Naive B cell (primary cell): ENCODE measurements around the gene CCL2. TPM values are rescaled to one million over a fixed set of nuclear protein-coding genes. Genes with fewer than 3 reads are reported as not detected.

Experiments
- ATAC-seq, 2 donors: fragments of 150-1000 bp; cut with Tn5 transposase; 2 replicates each; pipeline ENCODE4 v1.10.0; 2021; ENCODE audit warnings: low read depth in 2 of 2, mild to moderate bottlenecking in 2 of 2, moderate library complexity in 2 of 2
- DNase-seq: peaks from one replicate; pipeline ENCODE4 v3.0.0; 2022
- H3K27ac Mint-ChIP-seq, 6 donors: one replicate each; pipeline ENCODE4 v1.8.0; 2020 to 2022; ENCODE audit warnings: mild to moderate bottlenecking in 6 of 6, mixed read lengths in 6 of 6, moderate library complexity in 5 of 6, inconsistent platforms in 2 of 6
- H3K27me3 Mint-ChIP-seq, 3 donors: one replicate each; pipeline ENCODE4 v1.8.0; 2021 to 2022; ENCODE audit warnings: mixed read lengths in 3 of 3, mild to moderate bottlenecking in 1 of 3
- H3K36me3 Mint-ChIP-seq, 2 donors: one replicate each; pipeline ENCODE4 v1.8.0; 2020 to 2022; ENCODE audit warnings: mixed read lengths in 2 of 2, inconsistent platforms in 1 of 2, mild to moderate bottlenecking in 1 of 2
- H3K4me1 Mint-ChIP-seq, 3 donors: one replicate each; pipeline ENCODE4 v1.8.0; 2020 to 2022; ENCODE audit warnings: mixed read lengths in 3 of 3, inconsistent platforms in 1 of 3, mild to moderate bottlenecking in 1 of 3, moderate library complexity in 1 of 3
- H3K4me3 Mint-ChIP-seq, 8 donors: one replicate each; pipeline ENCODE4 v1.8.0; 2020 to 2022; ENCODE audit warnings: mild to moderate bottlenecking in 8 of 8, mixed read lengths in 8 of 8, moderate library complexity in 8 of 8, inconsistent platforms in 2 of 8
- H3K9me3 Mint-ChIP-seq, 7 donors: one replicate each; pipeline ENCODE4 v1.8.0; 2020 to 2022; ENCODE audit warnings: mixed read lengths in 7 of 7, mild to moderate bottlenecking in 5 of 7, inconsistent platforms in 2 of 7, moderate library complexity in 1 of 7
- polyA plus RNA-seq, 6 donors: library from polyadenylated mRNA; unstranded; fragments of 300-500 nt; fragmentation: Illumina TruSeq; gene quantifications; one replicate each; pipeline ENCODE4 v1.2.3, GENCODE V29; 2021; ENCODE audit warnings: low read depth in 6 of 6

The CCL2 gene
- polyA plus RNA-seq, 6 donors from 2014 or later = not detected

DNA sequence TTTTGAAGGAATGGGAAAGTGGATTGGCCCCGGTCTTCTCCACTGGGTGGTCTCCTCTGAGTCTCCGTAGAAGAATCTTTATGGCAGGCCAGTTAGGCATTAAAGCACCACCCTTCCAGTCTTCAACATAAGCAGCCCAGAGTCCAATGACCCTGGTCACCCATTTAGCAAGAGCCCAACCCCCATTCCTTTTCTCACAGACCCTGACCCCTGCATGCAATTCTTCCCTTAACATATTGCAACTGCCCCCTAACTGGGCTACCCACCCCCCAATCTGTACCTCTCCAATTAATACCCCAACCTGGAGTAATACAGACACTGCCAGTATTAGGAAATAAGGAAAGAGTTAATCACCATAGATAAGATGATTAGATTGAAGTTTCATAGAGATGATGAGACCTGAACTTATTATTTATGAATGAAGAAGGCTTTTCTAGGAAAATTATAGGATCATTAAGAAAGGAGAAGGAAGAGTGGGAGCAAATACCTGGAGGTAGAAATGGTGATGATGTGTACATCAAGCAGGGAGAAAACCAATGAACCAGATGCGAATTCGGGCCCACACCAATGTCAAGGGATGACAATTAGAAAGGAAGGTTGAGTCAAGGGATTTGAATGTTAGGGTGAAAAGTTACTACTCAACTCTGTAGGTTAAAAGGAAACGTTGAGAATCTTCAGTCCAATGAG lies 2.4 kb downstream of the CCL2 start:
- Mint-ChIP-seq H3K4me3 (peak overlapping the region in 1 of 8 donors; percentile 41), H3K27me3 (peaks cover 47 to 51% (median 48%) of the 10 kb centered on the region in 3 donors)
- ATAC-seq = no peak

DNA sequence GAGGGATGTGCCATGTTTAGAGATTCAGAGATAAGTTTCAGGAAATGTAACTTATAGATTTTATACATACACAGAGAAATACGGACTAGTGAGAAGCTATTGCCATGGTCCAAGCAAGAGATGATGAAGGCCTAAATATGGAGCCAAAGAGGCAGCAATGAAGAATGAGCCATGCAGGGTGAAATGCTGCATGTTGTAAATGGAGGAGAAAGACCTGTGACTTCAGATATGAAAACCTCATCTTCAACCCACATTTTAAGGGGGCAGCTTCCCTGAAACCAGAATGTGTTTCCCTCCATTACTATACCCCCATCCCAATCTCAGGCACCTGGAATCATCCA lies 2.9 kb downstream of the CCL2 start:
- ATAC-seq = no peak
- DNase-seq = no peak
- Mint-ChIP-seq H3K36me3 (no peaks in the 10 kb centered on the region), H3K4me1 (peaks cover 0 to 8% (median 7%) of the 10 kb centered on the region in 3 donors), H3K27ac (no peak overlapping the region), H3K27me3 (peaks cover 42 to 47% (median 44%) of the 10 kb centered on the region in 3 donors), H3K4me3 (no peak overlapping the region), H3K9me3 (peaks cover 0 to 2% (median 0%) of the 10 kb centered on the region in 7 donors)

More for the DNA sequence above, 2.4 kb downstream of the CCL2 start:
- Mint-ChIP-seq H3K4me1 (peaks cover 0 to 8% (median 7%) of the 10 kb centered on the region in 3 donors), H3K36me3 (no peaks in the 10 kb centered on the region), H3K9me3 (peaks cover 0 to 2% (median 0%) of the 10 kb centered on the region in 7 donors), H3K27ac (no peak overlapping the region)
- DNase-seq = no peak

GRCh38 chr17:34259146-34259545 lies 4.1 kb downstream of the CCL2 start:
- H3K9me3 Mint-ChIP-seq = peaks cover 0 to 2% (median 0%) of the 10 kb centered on the region in 7 donors
- ATAC-seq = no peak

GRCh38 chr17:34260861-34261260 lies 5.8 kb downstream of the CCL2 start:
- peaks cover 29 to 44% (median 34%) of the 10 kb centered on the region in 3 donors for H3K27me3 Mint-ChIP-seq
- H3K36me3 Mint-ChIP-seq = no peaks in the 10 kb centered on the region

More at GRCh38 chr17:34259146-34259545, 4.1 kb downstream of the CCL2 start:
- H3K4me1 Mint-ChIP-seq = peaks cover 0 to 8% (median 7%) of the 10 kb centered on the region in 3 donors
- peaks cover 34 to 41% (median 39%) of the 10 kb centered on the region in 3 donors for H3K27me3 Mint-ChIP-seq
- H3K36me3 Mint-ChIP-seq = no peaks in the 10 kb centered on the region
- H3K27ac Mint-ChIP-seq = no peak overlapping the region
- no peak overlapping the region for H3K4me3 Mint-ChIP-seq
- DNase-seq = no peak

GRCh38 chr17:34261568-34262337 lies 6.7 kb downstream of the CCL2 start:
- Mint-ChIP-seq H3K4me1 (no peaks in the 10 kb centered on the region), H3K4me3 (no peak overlapping the region), H3K27me3 (peaks cover 31 to 45% (median 32%) of the 10 kb centered on the region in 3 donors), H3K27ac (no peak overlapping the region), H3K36me3 (no peaks in the 10 kb centered on the region), H3K9me3 (peaks cover 0 to 2% (median 0%) of the 10 kb centered on the region in 7 donors)
- no peak for DNase-seq
- no peak for ATAC-seq

More at GRCh38 chr17:34260861-34261260, 5.8 kb downstream of the CCL2 start:
- ATAC-seq (no peak), DNase-seq (no peak)
- Mint-ChIP-seq H3K9me3 (peaks cover 0 to 2% (median 0%) of the 10 kb centered on the region in 7 donors), H3K27ac (no peak overlapping the region), H3K4me1 (no peaks in the 10 kb centered on the region), H3K4me3 (no peak overlapping the region)

DNA sequence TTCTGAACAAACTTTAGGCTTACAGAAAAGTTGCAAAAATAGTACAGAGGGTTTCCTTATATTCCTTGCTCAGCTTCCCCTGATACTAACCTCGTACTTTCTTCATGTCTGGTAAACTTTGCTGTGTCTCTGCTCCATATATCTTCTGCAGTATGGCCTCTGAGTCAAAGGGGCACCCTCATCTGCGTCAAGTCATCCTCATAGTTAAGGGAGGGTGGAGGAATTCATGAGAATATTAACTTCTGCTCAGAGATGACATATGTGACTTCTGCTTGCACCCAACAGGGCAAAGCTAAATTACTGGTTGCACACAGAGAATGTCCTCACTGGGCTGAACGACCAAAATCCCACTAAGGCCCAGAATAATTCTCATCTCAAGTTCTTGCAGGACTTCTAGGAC lies 10.6 kb downstream of the CCL2 start:
- no peak overlapping the region for H3K27ac Mint-ChIP-seq
- DNase-seq (no peak), ATAC-seq (no peak)
- no peaks in the 10 kb centered on the region for H3K36me3 Mint-ChIP-seq
- peaks cover 21 to 65% (median 40%) of the 10 kb centered on the region in 3 donors for H3K27me3 Mint-ChIP-seq
- H3K4me1 Mint-ChIP-seq = no peaks in the 10 kb centered on the region
- H3K4me3 Mint-ChIP-seq = no peak overlapping the region
- no peaks in the 10 kb centered on the region for H3K9me3 Mint-ChIP-seq

- peak within 1 kb of the TSS in 1 of 6 donors; percentile 13 for H3K27ac Mint-ChIP-seq
- H3K27me3 Mint-ChIP-seq = peaks cover 49 to 92% (median 76%) of the 10 kb centered on the region in 3 donors
- no peaks in the 10 kb centered on the region for H3K4me1 Mint-ChIP-seq
- peaks cover 0 to under 1% (median 0%) of the 10 kb centered on the region in 7 donors for H3K9me3 Mint-ChIP-seq
- DNase-seq = no peak
- ATAC-seq = no peak
- H3K4me3 Mint-ChIP-seq = no peak within 1 kb of the TSS
- H3K36me3 Mint-ChIP-seq = peaks cover 0 to 7% of the 10 kb centered on the region in 2 donors
Measured at GRCh38 chr17:34269969-34270368, 14.9 kb downstream of the CCL2 start, which contains the start of gene CCL7. TSS of gene CCL7 (plus strand) at chr17:34270221. CDS start at chr17:34270291, 70 bp downstream.

DNA sequence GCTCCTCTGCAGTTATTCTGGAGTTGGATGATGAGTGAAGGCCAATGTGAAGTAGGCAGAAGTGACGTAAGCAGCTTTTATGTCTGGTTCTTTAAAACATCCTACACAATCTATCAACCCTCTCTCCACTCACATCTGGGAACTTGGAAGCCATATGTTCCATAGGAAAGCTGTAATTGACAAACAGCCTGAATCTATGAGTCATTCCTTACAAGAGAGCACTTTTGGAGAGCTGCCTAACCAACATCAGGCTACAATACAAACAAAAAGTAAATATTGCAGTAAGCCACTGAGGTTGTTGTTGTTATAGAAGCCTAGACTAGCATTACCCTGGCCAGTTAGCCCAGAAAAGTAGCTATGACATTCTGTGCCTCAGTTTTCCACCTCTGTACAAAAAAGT lies 20.8 kb downstream of the CCL2 start:
- H3K4me3 Mint-ChIP-seq = no peak overlapping the region
- H3K9me3 Mint-ChIP-seq = peaks cover 0 to 1% (median 0%) of the 10 kb centered on the region in 7 donors
- no peak overlapping the region for H3K27ac Mint-ChIP-seq
- H3K27me3 Mint-ChIP-seq = peaks cover 54 to 76% (median 74%) of the 10 kb centered on the region in 3 donors
- ATAC-seq = no peak
- peaks cover 0 to 7% of the 10 kb centered on the region in 2 donors for H3K36me3 Mint-ChIP-seq
- no peaks in the 10 kb centered on the region for H3K4me1 Mint-ChIP-seq
- no peak for DNase-seq

GRCh38 chr17:34276826-34277225 lies 21.7 kb downstream of the CCL2 start:
- DNase-seq (no peak), ATAC-seq (no peak)
- no peak overlapping the region for H3K4me3 Mint-ChIP-seq
- peaks cover 0 to 7% of the 10 kb centered on the region in 2 donors for H3K36me3 Mint-ChIP-seq
- no peaks in the 10 kb centered on the region for H3K4me1 Mint-ChIP-seq
- peaks cover 0 to 1% (median 0%) of the 10 kb centered on the region in 7 donors for H3K9me3 Mint-ChIP-seq
- H3K27ac Mint-ChIP-seq = no peak overlapping the region
- H3K27me3 Mint-ChIP-seq = peaks cover 47 to 77% (median 65%) of the 10 kb centered on the region in 3 donors

- no peak overlapping the region for H3K4me3 Mint-ChIP-seq
- no peak overlapping the region for H3K27ac Mint-ChIP-seq
- DNase-seq (no peak), ATAC-seq (no peak)
- peaks cover 0 to 4% (median 0%) of the 10 kb centered on the region in 7 donors for H3K9me3 Mint-ChIP-seq
- no peaks in the 10 kb centered on the region for H3K4me1 Mint-ChIP-seq
- peaks cover 47 to 68% (median 48%) of the 10 kb centered on the region in 3 donors for H3K27me3 Mint-ChIP-seq
- no peaks in the 10 kb centered on the region for H3K36me3 Mint-ChIP-seq
Measured at GRCh38 chr17:34283571-34283970, 28.5 kb downstream of the CCL2 start.

GRCh38 chr17:34285286-34285792 lies 30.3 kb downstream of the CCL2 start, which contains the start of gene CCL11:
TSS of gene CCL11 (plus strand) at chr17:34285742. CDS start at chr17:34285809, 67 bp downstream.
- H3K36me3 Mint-ChIP-seq = no peaks in the 10 kb centered on the region
- peaks cover 45 to 65% (median 48%) of the 10 kb centered on the region in 3 donors for H3K27me3 Mint-ChIP-seq
- H3K27ac Mint-ChIP-seq = no peak within 1 kb of the TSS
- peak within 1 kb of the TSS in 1 of 8 donors; percentile 17 for H3K4me3 Mint-ChIP-seq
- no peak for ATAC-seq
- peaks cover 0 to 4% (median 0%) of the 10 kb centered on the region in 7 donors for H3K9me3 Mint-ChIP-seq
- no peaks in the 10 kb centered on the region for H3K4me1 Mint-ChIP-seq
- DNase-seq = no peak

DNA sequence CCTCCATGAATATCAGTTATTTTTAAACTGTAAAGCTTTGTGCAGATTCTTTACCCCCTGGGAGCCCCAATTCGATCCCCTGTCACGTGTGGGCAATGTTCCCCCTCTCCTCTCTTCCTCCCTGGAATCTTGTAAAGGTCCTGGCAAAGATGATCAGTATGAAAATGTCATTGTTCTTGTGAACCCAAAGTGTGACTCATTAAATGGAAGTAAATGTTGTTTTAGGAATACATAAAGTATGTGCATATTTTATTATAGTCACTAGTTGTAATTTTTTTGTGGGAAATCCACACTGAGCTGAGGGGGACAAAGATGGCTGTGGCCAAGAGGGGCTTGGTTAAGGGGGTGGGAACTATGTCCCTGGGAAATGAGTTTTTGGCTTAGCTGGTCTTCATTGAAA lies 32.8 kb downstream of the CCL2 start:
- peak overlapping the region in 1 of 8 donors; percentile 45 for H3K4me3 Mint-ChIP-seq
- H3K27ac Mint-ChIP-seq = no peak overlapping the region
- DNase-seq (no peak), ATAC-seq (no peak)
- H3K36me3 Mint-ChIP-seq = no peaks in the 10 kb centered on the region
- peaks cover 46 to 55% (median 51%) of the 10 kb centered on the region in 3 donors for H3K27me3 Mint-ChIP-seq
- no peaks in the 10 kb centered on the region for H3K4me1 Mint-ChIP-seq
- peaks cover 0 to 3% (median 0%) of the 10 kb centered on the region in 7 donors for H3K9me3 Mint-ChIP-seq

DNA sequence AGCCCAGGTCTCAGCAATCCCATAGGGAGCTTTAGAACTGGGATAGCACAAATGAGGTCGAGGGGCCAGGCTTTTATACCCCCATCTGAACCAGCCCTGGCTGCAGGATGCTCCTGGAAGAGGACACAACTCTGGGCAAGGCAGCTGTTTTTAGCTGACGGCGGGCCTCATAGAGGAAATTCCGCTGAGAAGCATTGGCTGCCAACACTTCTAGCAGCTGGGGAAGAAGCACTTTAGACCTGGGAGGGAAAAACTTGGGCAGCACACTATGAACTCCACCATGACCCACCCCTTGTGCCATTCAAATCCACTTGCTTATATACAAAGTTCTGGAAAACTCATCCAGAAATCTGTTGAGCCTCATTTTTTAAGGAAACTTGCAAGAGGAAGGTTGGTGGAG lies 35.5 kb downstream of the CCL2 start:
- Mint-ChIP-seq H3K4me3 (no peak overlapping the region), H3K9me3 (peaks cover 0 to 3% (median 0%) of the 10 kb centered on the region in 7 donors), H3K27ac (no peak overlapping the region), H3K4me1 (no peaks in the 10 kb centered on the region), H3K36me3 (no peaks in the 10 kb centered on the region), H3K27me3 (peaks cover 37 to 49% (median 46%) of the 10 kb centered on the region in 3 donors)
- DNase-seq (no peak), ATAC-seq (no peak)
